HG03457 (cell line): ENCODE data around the gene HIPK2.

Source experiments
- ATAC-seq: cut with Tn5 transposase; IDR thresholded peaks from one replicate; pipeline ENCODE4 v1.9.1; 2021; ENCODE audit warnings: moderate number of reproducible peaks; ENCODE audit not compliant: unreplicated experiment

Gene HIPK2

GRCh38 chr7:139737221-139738100 is 40.3 kb downstream of the HIPK2 start:
- no peak for ATAC-seq

GRCh38 chr7:139735912-139736595 is 41.7 kb downstream of the HIPK2 start:
- no peak for ATAC-seq

- ATAC-seq = no peak
Observed at GRCh38 chr7:139735466-139735865, 42.3 kb downstream of the HIPK2 start.

- ATAC-seq = no peak
Observed at GRCh38 chr7:139734395-139734794, 43.4 kb downstream of the HIPK2 start.

GRCh38 chr7:139733751-139734150 is 44.0 kb downstream of the HIPK2 start:
- no peak for ATAC-seq

GRCh38 chr7:139732471-139733167 is 45.2 kb downstream of the HIPK2 start:
- ATAC-seq = no peak

- no peak for ATAC-seq
Observed at GRCh38 chr7:139731802-139732470, 45.9 kb downstream of the HIPK2 start.

GRCh38 chr7:139730746-139731612 is 46.8 kb downstream of the HIPK2 start:
- ATAC-seq = no peak

- ATAC-seq = no peak
Observed at GRCh38 chr7:139728203-139728602, 49.6 kb downstream of the HIPK2 start.

GRCh38 chr7:139727151-139727705 is 50.6 kb downstream of the HIPK2 start:
- ATAC-seq = no peak

- ATAC-seq = no peak
Observed at GRCh38 chr7:139726485-139726869, 51.3 kb downstream of the HIPK2 start.

GRCh38 chr7:139725858-139726484 is 51.8 kb downstream of the HIPK2 start:
- no peak for ATAC-seq

- ATAC-seq = no peak
Observed at GRCh38 chr7:139725077-139725476, 52.7 kb downstream of the HIPK2 start.

GRCh38 chr7:139722604-139723003 is 55.2 kb downstream of the HIPK2 start:
- ATAC-seq = no peak

- no peak for ATAC-seq
Observed at GRCh38 chr7:139721821-139722220, 56.0 kb downstream of the HIPK2 start.

- ATAC-seq = no peak
Observed at GRCh38 chr7:139721417-139721816, 56.4 kb downstream of the HIPK2 start.

- ATAC-seq = no peak
Observed at GRCh38 chr7:139720705-139721231, 57.0 kb downstream of the HIPK2 start.

GRCh38 chr7:139720186-139720585 is 57.6 kb downstream of the HIPK2 start:
- no peak for ATAC-seq

- ATAC-seq = no peak
Observed at GRCh38 chr7:139718859-139719258, 58.9 kb downstream of the HIPK2 start.
